Upper lobe of right lung (tissue), 1 donor: ENCODE results near the gene PPP1R3C. TPM values are rescaled to one million over a fixed set of nuclear protein-coding genes. Genes with fewer than 3 reads are reported as not detected.

Source experiments
- ATAC-seq: fragments of 200-7000 bp; cut with Tn5 transposase; one replicate; pipeline ENCODE4 v1.9.1; 2020; ENCODE audit warnings: mild to moderate bottlenecking, moderate library complexity
- DNase-seq: peaks from one replicate; pipeline ENCODE4 v3.0.0-alpha.2; 2020
- H3K27ac ChIP-seq: fragments of 200-600 bp; one replicate; pipeline ENCODE4 v1.8.0; 2022
- H3K27me3 ChIP-seq: fragments of 200-600 bp; one replicate; pipeline ENCODE4 v1.8.0; 2022; ENCODE audit warnings: mild to moderate bottlenecking
- H3K36me3 ChIP-seq: fragments of 200-600 bp; one replicate; pipeline ENCODE4 v1.8.0; 2022
- H3K4me1 ChIP-seq: fragments of 200-600 bp; one replicate; pipeline ENCODE4 v1.8.0; 2022
- H3K4me3 ChIP-seq: fragments of 200-600 bp; one replicate; pipeline ENCODE4 v1.8.0; 2022; ENCODE audit warnings: mild to moderate bottlenecking
- H3K9me3 ChIP-seq: fragments of 200-600 bp; one replicate; pipeline ENCODE4 v1.8.0; 2022
- CTCF ChIP-seq: fragments of 200-600 bp; IDR thresholded peaks from one replicate; pipeline ENCODE4 v1.8.0; 2022; ENCODE audit warnings: antibody characterized with exemption
- intact Hi-C: fragments of 100-400 bp; cut with DNase I; formaldehyde crosslinking; loops from one replicate; pipeline ENCODE4 v1.11.0; 2022
- total RNA-seq: library from RNA; stranded (reverse); fragmentation: NEBNext Ultra II Directional; extraction: Animal tissue kit (Norgen Biotek cat#: 25700); gene quantifications from one replicate; pipeline ENCODE4 v1.2.1, GENCODE V29; 2021
- donor health status: DM: no; HTN: yes; CAD: no; lungs with severe emphysema.

PPP1R3C gene
- total RNA-seq, 1 donor from 2014 or later = 15.1 TPM

GRCh38 chr10:91672021-91672608 lies 39.2 kb upstream of the PPP1R3C start:
- no peak overlapping the region for H3K4me3 ChIP-seq
- no peaks in the 10 kb centered on the region for H3K4me1 ChIP-seq
- no peaks in the 10 kb centered on the region for H3K36me3 ChIP-seq
- intact Hi-C loops = no loop called here
- ATAC-seq (no peak), DNase-seq (no peak)
- no peak overlapping the region for H3K27ac ChIP-seq
- no peak for TF ChIP-seq CTCF
- no peaks in the 10 kb centered on the region for H3K27me3 ChIP-seq
- H3K9me3 ChIP-seq = no peaks in the 10 kb centered on the region

GRCh38 chr10:91668913-91669312 lies 36.0 kb upstream of the PPP1R3C start:
- no peak for DNase-seq
- intact Hi-C loops = no loop called here

GRCh38 chr10:91665842-91666241 lies 33.0 kb upstream of the PPP1R3C start:
- H3K36me3 ChIP-seq = no peaks in the 10 kb centered on the region
- intact Hi-C loops = no loop called here
- no peaks in the 10 kb centered on the region for H3K9me3 ChIP-seq
- TF ChIP-seq CTCF = no peak
- DNase-seq (no peak), ATAC-seq (no peak)
- H3K27me3 ChIP-seq = peaks cover 4% of the 10 kb centered on the region
- H3K27ac ChIP-seq = no peak overlapping the region
- no peaks in the 10 kb centered on the region for H3K4me1 ChIP-seq
- no peak overlapping the region for H3K4me3 ChIP-seq

More at GRCh38 chr10:91668913-91669312, 36.0 kb upstream of the PPP1R3C start:
- Histone ChIP-seq H3K27ac (no peak overlapping the region), H3K4me3 (no peak overlapping the region), H3K9me3 (no peaks in the 10 kb centered on the region), H3K4me1 (no peaks in the 10 kb centered on the region), H3K36me3 (no peaks in the 10 kb centered on the region), H3K27me3 (no peaks in the 10 kb centered on the region)
- ATAC-seq = no peak
- no peak for TF ChIP-seq CTCF

- H3K36me3 ChIP-seq = no peaks in the 10 kb centered on the region
- H3K27ac ChIP-seq = no peak overlapping the region
- intact Hi-C loops = no loop called here
- H3K4me3 ChIP-seq = no peak overlapping the region
- DNase-seq (no peak), ATAC-seq (no peak)
- H3K9me3 ChIP-seq = no peaks in the 10 kb centered on the region
- no peak for TF ChIP-seq CTCF
- peaks cover 4% of the 10 kb centered on the region for H3K27me3 ChIP-seq
- no peaks in the 10 kb centered on the region for H3K4me1 ChIP-seq
These were observed 31.6 kb upstream of the PPP1R3C start for GRCh38 chr10:91664426-91664825.

- no peak overlapping the region for H3K27ac ChIP-seq
- intact Hi-C loops = no loop called here
- DNase-seq (no peak), ATAC-seq (no peak)
- no peaks in the 10 kb centered on the region for H3K36me3 ChIP-seq
- no peak overlapping the region for H3K4me3 ChIP-seq
- H3K9me3 ChIP-seq = no peaks in the 10 kb centered on the region
- peaks cover 4% of the 10 kb centered on the region for H3K27me3 ChIP-seq
- H3K4me1 ChIP-seq = no peaks in the 10 kb centered on the region
- no peak for TF ChIP-seq CTCF
These were observed 30.1 kb upstream of the PPP1R3C start for GRCh38 chr10:91662993-91663392.
